NCI-H524 treated with DMSO at 0.1 percent for 48 hours (cell line): ENCODE measurements around the gene ARCN1.

ENCODE experiments used
- DNase-seq: peaks from one replicate; lab custom pipeline; 2025; lab: John Stamatoyannopoulos, UW

Gene ARCN1

GRCh38 chr11:118572061-118572980 is at the start of gene ARCN1:
TSS of gene ARCN1 (plus strand) at chr11:118572409. CDS start at chr11:118572548, 139 bp downstream.
- DNase-seq: peak; percentile 5

GRCh38 chr11:118522571-118523072 is 49.6 kb upstream of the ARCN1 start:
- DNase-seq: no peak

GRCh38 chr11:118524356-118524755 is 47.9 kb upstream of the ARCN1 start:
- DNase-seq: no peak

GRCh38 chr11:118524757-118525470 is 47.3 kb upstream of the ARCN1 start:
- DNase-seq: no peak

- no peak for DNase-seq
Measured at GRCh38 chr11:118526688-118527087, 45.5 kb upstream of the ARCN1 start.

GRCh38 chr11:118527109-118527508 is 45.1 kb upstream of the ARCN1 start, which contains the start of gene TTC36:
TSS of gene TTC36 (plus strand) at chr11:118527474. CDS start at chr11:118527495, 21 bp downstream.
- no peak for DNase-seq

- no peak for DNase-seq
Measured at GRCh38 chr11:118528511-118528910, 43.7 kb upstream of the ARCN1 start.

GRCh38 chr11:118529584-118530175 is 42.5 kb upstream of the ARCN1 start:
- DNase-seq: no peak

- DNase-seq: no peak
Measured at GRCh38 chr11:118530180-118530682, 42.0 kb upstream of the ARCN1 start.

- DNase-seq: no peak
Measured at GRCh38 chr11:118530683-118531596, 41.3 kb upstream of the ARCN1 start, which contains the start of gene TMEM25. TSS of gene TMEM25 (plus strand) at chr11:118531192. CDS start at chr11:118531802, 610 bp downstream.

GRCh38 chr11:118531597-118532084 is 40.6 kb upstream of the ARCN1 start:
- DNase-seq: no peak

GRCh38 chr11:118532091-118532490 is 40.1 kb upstream of the ARCN1 start:
- DNase-seq: no peak

GRCh38 chr11:118532852-118533768 is 39.1 kb upstream of the ARCN1 start:
- DNase-seq: no peak

GRCh38 chr11:118533769-118534729 is 38.2 kb upstream of the ARCN1 start:
- no peak for DNase-seq

- DNase-seq: no peak
Measured at GRCh38 chr11:118535261-118535660, 36.9 kb upstream of the ARCN1 start.

GRCh38 chr11:118536726-118537125 is 35.5 kb upstream of the ARCN1 start:
- no peak for DNase-seq

GRCh38 chr11:118537409-118537980 is 34.7 kb upstream of the ARCN1 start:
- no peak for DNase-seq

- no peak for DNase-seq
Measured at GRCh38 chr11:118544010-118544646, 28.1 kb upstream of the ARCN1 start.
